Stimulated activated CD4-positive, alpha-beta T cell treated with anti-CD3 and anti-CD28 coated beads, Interleukin-12 subunit alpha, Interleukin-12 subunit beta, amount 100 ng/mL, for 4 hours (primary cell): Measurements from ENCODE around the gene RO60.
A peak's percentile ranks its signal among the peaks of the same experiment; 100 is the strongest.
"Not testable (repeated sequence)": the region's sequence is repeated elsewhere in the genome, so short reads cannot be mapped to it uniquely, and the experiment has no call there.

Source experiments
- DNase-seq: peaks from one replicate; pipeline ENCODE4 v3.0.0-alpha.2; 2020

Gene RO60

DNA sequence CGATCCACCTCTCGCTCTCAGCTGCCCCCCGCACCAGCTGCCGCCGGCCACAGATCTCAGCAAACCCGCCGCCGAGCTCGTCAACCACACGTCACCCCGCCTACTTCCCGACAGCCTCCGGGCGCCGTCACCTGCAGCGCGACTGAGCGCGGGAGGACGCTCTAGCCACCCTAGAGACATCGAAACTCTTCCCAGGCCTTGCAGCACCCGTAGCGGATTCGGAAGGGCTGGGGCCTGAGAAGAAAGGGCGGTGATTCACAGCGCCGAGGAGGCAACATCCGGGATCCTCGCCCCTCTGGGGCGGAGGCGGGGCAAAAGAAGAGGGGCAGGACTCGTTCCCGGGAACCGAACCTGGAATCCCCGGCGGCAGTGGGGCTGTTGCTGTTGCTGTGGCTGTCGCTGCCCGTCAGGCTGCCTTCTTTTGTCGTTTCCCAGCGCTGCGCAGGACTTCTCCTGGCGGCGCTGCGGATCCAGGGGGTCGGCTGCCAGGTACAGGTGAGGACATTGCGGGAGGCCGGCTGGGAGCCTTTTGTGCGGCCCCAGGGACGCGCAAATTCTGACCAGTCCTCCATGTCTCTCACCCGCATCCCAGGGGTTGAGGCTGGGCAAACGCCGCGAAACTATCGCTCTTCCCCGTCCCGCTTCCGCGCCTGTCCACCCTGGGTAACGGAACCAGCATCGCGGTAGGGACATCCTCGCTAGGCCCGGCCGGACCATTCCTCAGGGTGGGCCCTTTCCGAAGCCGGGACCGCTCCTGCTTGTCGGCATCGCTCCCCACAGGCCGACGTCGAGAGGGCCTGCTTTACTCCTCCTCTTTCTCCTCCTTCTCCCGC, at the start of gene RO60, which contains the start of gene UCHL5:
RO60 (plus strand) TSS at position 331 of the 833 bp plus-strand sequence. CDS start 9,443 bp downstream, outside the sequence.
UCHL5 (minus strand) TSS at position 79 of the 833 bp plus-strand sequence. CDS start 100 bp downstream, outside the sequence.
- DNase-seq: peak; percentile 88

DNA sequence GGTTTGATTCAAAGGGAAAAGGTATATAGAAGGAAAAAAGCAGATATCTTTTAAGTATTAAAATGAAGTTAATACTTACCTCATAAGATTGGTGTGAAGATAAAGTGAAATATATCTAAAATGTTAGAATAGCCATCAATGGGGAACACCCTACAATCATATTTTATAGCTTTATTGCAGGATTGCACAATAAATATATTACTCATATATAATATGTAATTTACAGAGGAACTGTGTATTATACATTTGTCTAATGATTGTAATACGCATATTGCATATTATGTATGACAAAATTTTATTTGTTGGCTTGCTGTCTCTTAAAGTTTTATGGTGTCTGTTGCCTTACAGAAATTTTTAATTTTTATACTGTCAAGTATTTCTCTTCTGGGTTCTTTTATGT, 48.0 kb upstream of the RO60 start:
- DNase-seq: no peak

DNA sequence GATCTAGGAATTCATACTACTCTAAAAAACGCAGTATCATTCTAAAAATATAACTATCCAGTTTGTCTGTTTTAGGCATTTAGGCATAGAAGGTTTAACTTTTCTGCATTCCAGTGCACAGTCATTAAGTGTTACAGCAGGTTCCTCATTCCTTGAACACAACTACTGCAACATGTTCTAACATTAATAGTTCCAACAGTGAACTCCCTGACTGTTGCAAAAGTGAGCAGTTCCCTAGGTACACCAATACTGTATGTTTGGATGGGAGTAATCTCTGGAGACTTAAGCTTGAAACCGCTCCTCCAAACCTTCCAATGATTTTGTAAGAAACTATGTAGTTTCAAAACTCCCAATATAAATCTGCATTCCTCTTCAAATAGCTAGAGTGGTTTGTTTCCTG, 46.4 kb upstream of the RO60 start:
- no peak for DNase-seq

DNA sequence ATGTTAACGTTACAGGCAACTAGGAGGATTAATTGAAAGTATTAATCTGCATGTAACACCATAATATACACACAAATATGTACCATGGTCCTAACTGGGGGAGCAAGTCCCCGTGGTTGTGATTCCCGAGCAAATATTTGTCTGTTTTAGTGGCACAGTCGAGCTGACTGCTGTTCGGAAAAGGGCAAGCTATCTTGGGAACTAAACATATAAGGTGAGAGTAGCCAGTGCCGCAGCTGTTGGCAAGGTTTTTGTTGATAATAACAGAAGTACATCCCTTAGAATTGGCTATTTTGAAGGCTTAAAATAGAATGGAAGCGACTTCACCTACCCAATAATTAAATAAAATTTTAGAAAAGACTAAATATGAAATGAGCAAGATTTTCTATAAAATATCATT, 45.7 kb upstream of the RO60 start:
- no peak for DNase-seq

DNA sequence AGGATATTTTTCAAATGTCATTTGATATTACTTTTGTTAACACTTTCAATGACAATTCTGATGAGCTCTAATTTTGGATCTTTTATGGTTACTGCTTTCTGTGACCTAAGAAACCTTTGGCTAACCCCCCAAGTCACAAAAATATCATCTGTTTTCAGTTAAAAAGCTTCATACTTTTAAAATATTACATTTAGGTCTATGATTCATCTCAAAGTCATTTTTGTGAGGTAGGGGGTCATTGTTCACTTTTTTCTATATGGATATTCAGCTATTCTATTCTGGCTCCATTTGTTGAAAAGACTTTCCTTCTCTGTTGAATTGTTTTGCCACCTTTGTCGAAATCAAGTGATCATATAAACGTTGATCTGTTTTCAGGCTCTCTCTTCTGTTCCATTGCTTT, 45.0 kb upstream of the RO60 start:
- DNase-seq: no peak

DNA sequence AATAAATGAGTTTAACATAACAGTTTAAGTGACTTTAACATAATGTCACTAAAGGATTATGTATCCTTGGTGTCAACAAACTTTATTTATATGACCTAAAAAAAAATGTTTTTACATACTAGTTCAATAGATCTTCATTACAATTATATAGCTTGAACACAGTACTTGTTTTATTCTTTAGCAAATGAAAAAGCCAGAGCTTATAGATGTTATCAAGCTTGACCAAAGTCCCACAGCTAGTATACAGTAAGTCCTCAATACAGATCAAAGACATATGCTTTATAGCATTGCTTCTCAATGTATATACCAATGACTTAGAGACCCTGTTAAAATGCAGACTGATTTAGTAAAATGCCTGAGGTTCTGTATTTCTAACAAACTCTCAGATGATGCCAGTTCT, 42.6 kb upstream of the RO60 start:
- DNase-seq: no peak

DNA sequence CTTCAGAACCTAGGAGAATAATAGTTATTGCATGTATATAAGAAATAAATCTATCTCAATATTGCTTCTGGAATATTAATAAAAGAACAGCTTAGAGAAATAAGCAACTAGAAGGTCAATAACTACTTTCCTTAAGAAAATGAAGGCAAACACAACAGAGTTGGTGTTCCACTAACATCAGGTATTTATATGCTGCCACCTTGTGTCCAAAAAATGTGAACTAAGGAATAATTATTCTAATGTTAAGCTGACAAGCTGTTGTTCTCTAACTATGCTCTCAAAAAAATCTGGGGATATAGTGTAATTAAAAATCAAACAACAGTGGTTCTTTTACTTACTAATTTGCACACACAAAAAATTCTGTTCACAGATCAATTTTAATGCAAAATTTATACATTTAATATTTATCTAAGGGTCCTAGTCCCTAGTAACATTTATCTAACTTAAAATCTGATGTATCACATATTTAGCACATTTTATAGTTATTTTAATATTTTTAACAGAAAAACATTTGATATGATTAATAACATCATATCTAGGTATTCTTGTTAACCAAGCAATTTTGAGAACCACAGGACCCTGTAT, 39.9 kb upstream of the RO60 start:
- no peak for DNase-seq

DNA sequence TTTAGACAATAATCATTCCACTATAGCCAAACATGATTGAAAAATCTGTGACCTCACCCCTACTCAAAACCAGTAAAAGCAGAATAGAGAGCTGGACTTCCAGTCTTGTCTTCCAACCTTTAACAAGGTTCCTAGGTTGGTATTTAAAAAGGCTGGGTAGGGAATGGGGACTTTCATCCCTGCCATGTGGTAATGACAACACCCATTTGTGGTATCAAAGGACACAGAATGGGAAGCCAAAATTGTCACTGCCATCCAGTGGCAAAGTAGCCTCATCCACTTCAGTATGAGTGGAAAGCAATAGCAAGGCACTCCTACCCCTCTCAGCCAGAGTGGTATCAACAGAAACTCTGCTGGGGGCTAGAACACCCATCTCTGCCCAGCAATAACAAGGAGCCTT, 34.2 kb upstream of the RO60 start:
- no peak for DNase-seq

DNA sequence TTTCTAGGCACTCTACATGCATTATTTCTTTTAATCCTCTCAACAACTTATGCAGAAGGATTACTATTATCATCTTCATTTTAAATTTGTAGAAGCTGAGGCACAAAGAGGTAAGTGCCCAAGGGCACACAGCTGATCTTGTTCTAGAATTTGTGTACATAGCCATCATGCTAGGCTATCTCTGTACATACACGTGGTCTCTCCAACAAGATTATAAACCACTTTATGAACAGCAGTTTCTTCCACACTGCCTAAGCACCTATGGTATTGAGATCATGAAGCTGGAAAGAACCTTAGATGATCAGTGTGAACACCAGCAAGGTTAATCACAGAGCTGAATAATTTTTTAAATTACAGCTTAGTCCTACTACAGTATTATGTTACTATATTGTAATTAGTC, 29.1 kb upstream of the RO60 start:
- no peak for DNase-seq

DNA sequence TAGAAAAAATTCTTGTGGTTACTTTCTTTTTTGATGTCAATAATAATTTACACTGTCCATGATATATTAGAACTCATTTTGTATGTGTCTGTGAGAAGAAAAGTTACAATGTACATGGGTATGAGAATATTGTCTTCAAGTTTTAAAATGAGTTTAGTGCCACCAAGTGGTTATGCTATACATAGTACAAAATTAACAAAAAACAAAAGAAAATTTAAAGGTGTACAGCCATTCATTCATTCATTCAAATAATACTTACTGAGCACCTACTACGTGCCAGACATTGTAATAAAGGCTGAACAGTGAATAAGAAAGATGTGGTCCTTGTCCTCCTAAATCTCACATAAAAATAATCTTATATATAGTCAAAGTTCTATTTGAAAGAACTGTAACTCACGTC, 28.0 kb upstream of the RO60 start:
- no peak for DNase-seq

DNA sequence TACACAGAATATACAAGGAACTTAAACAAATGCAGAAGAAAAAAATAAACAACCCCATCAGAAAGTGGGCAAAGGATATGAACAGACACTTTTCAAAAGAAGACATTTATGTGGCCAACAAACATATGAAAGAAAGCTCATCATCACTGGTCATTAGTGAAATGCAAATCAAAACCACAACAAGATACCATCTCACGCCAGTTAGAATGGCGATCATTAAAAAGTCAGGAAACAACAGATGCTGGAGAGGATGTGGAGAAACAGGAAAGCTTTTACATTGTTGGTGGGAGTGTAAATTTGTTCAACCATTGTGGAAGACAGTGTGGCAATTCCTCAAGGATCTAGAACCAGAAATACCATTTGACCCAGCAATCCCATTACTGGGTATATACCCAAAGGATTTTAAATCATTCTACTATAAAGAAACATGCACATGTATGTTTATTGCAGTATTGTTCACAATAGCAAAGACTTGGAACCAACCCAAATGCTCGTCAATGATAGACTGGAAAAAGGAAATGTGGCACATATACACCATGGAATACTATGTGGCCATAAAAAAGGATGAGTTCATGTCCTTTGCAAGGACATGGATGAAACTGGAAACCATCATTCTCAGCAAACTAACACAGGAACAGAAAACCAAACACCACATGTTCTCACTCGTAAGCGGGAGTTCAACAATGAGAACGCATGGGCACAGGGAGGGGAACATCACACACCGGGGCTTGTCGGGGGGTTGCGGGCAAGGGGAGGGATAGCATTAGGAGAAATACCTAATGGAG, 26.6 kb upstream of the RO60 start:
- not testable (repeated sequence) for DNase-seq

DNA sequence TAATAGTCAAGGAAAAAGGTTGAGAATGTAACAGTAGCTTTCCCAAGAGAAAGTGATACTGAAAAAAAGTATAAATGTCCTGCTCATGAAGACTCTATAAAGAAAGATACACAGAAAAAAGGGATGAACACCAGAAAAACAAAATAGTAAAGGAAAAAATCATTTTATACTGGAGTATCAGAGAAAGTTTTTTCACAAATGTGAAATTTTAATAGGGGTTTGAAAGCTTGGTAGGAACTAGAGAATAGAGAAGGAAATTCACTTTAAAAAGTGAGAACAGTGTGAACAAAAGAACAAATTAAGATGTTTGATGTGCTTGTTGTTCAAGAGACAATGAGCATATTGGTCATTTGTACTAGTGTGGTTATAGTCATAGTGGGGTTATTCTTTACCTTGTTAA, 25.8 kb upstream of the RO60 start:
- no peak for DNase-seq

DNA sequence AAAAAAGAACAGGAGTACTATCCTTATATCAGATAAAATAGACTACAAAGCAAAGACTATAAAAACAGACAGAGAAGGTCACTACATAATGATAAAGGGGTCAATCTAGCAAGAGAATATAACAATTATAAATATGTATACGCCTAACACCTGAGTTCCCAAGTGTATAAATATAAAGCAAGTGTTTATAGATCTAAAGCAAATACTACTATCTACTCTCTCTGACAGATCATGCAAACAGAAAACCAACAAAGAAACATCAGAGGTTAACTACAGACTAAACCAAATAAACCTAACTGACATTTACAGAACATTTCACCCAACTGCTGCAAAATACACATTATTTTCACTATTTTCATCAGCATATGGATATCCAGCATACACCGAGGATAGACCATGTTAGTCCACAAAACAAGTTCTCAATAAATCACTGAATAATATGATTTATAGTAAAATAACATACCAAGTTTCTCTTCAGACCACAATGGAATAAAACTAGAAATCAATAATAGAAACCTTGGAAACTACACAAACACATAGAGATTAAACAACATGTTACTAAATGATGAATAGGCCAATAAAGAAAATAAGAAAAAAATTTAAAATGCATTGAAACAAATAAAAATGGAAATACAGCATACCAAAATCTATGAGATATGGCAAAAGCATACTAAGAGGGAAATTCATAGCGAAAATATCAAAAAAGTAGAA, 22.9 kb upstream of the RO60 start:
- no peak for DNase-seq

DNA sequence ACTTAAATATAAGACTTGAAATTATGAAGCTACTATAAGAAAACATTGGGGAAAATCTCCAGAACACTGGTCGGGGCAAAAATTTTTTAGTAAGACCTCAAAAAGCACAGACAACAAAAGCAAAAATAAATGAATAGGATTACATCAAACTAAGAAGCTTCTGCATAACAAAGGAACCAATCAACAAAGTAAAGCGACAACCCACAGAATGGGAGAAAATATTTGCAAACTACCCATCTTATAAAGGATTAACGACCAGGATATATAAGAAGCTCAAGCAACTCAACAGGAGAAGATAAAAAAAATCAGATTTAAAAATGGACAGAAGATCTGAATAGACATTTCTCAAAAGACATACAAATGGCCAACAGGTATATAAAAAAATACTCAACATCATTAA, 19.4 kb upstream of the RO60 start:
- no peak for DNase-seq

DNA sequence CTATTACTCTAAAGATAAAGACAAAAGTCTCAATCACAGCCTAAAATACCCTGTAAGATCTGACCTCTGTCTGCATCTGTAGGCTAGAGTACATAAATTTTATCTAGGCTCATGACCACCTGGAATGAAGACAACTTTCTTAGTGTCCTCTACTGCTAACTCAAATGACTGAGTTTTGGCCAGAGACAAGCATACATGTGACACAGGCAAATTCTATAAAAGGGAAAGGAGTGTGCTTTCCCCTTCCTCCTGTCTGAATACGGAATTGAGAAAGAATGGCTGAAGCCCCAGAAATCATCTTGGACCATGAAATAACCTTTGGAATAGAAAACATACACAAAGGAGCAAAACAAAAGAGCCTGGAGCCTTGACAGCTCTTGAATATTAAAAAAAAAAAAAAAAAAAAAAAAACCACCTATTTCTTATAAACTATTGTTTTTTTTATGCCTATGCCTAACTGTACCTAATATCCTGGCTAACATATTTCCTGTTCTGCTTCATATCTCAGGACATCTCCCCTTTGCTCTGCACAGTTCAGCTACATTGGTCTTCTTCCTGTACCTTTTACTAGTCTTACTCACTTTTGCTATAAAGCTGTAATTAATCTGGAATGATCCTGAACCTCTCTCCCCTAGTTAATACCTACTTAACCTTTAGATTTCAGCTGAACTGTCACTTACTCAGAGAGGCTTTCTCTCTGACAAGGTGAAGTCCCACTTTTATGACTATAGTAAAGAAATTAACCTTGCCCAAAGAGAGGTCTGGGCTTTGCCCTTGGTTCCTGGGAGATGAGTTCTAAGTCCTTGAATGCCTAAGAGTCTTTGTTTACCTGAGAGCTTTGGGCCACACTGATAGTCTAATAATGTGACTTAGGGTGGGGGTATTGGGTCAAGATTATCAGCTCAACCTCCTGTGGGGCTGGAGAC, 16.4 kb upstream of the RO60 start:
- DNase-seq: no peak

DNA sequence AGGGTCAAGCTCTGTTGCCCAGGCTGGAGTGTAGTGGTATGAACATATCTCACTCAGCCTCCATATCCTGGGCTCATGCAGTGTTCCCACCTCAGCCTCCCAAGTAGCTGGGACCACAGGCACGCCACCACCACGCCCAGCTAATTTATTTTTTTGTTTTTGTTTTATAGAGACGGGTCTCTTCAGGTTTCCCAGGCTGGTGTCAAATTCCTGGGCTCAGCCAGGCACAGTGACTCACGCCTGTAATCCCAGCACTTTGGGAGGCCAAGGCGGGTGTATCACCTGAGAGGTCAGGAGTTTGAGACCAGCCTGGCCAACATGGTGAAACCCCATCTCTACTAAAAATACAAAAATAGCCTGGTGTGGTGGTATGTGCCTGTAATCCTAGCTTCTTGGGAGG, 10.5 kb upstream of the RO60 start:
- DNase-seq: not testable (repeated sequence)

DNA sequence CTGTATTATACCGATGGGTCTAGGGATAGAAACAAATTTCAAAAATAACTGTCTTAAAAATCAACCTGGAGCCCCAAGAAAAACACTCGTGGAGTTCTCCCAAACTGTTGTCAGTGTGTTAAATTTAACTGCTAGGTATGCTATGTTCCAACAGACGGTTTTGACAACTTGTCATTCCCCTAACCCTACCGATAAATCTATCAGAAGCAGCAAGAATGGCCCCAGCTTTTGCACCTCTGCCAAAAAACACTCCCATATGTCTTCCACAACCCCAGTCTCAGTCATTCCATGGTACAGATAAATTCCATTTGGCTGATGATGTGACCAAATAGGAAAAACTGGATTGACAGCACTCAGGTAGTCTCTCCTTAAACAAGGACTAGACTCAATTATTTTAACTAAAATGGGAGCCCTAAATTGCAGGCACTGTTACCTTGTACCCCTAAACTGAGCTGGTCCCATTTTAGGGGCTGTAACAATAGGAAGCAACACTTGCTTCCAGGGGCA, 5.2 kb upstream of the RO60 start:
- no peak for DNase-seq

DNA sequence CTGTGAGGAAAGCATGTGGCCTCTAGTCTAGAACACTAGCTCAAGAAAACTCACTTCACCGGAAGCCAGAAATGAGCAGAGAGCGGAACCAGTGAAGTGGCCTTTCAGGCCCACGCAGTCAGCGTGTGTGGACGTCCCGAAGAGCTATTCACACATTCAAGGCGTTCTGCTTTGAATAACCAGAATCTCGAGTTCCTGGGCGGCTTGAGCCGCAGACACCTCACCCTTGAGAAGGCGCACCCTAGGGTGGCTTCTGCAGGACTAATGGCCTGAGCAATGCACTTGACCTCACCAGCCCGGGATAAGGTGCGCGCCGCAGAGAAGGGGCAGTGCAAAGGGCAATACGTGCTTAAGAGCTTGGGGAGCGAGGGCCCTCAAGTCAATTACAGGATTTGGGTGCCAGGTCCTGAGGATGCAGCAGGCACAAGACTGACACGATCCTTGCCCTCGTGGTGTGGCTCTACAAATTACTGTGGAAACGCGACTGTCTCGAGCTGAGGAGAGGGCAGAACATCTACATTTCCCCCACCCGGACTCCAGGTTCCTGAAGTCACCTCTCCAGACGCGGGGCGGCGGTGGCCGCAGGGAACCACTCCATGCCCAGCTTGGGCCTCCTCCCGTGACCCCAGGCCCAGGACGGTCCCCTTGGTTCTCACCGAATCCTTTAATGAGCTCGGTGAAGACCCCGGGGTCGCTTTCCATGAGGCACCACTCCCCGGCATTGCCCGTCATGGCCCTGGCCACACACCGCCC, 707 bp upstream of the RO60 start:
- peak; percentile 41 for DNase-seq

DNA sequence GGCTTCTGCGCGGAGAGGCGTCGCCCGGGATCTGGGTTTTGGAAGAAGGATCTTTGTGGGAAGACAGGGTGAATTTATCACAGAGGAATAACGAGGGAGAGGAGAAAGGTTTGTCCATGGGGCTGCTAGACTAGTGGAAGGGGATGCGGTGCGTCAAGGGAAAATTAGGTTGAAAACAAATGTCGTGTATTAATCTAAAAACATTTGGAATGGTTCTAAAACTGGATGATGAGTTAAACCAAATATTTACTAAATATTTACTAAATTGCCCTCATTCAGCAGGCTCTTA, 647 bp downstream of the RO60 start:
- no peak for DNase-seq

DNA sequence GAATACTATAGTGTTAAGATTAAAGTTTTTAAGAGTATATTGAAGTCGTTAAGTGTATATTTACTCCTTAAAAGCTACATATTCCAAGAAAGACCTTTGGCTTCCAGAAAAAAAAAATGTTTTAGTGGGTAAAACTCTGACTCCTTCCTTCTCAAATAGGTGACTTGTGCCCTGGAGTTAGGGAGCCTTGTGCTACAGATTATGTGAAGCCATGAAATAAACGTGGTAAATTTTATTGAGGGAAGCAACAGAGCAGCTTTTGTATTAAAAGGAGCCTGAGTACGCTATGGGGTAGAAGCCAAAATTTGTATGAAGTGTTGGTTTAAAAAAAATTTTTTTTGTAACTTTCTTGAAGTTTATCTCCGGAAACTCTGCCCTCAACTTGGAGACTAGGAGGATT, 994 bp downstream of the RO60 start:
- DNase-seq: no peak

DNA sequence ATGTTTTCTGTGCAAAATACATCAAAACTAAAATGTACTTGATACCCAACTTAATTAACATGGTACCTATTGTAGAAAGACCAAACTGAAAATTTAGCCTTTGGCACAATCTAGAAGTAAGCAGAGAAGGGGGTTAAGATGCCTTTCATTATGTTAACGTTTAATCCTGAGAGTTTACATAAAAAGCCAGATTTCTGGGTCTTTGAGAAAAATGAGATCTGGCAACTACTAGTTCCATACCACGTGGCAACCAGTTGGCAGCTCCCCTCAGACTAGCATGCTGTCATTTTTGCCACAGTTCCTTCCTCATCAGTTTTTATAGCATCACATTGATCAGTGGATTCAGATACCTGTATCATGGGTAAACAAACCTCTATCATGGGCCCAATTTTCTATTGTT, 1.5 kb downstream of the RO60 start:
- no peak for DNase-seq
